Right lobe of liver (tissue), 6 donors: Measurements from ENCODE around the gene GRAMD1C. TPM values are rescaled to one million over a fixed set of nuclear protein-coding genes. Genes with fewer than 3 reads are reported as not detected.

Experiments
- ATAC-seq, 4 donors: fragments of 200-7000 bp; cut with Tn5 transposase; one replicate each; pipeline ENCODE4 v1.9.1; 2020; ENCODE audit warnings: mild to moderate bottlenecking in 4 of 4, moderate library complexity in 4 of 4
- DNase-seq, 3 donors: peaks; one replicate each; pipeline ENCODE4 v3.0.0-alpha.2; 2020
- H3K27ac ChIP-seq, 3 donors: fragments of 200-600 bp; one replicate each; pipeline ENCODE4 v1.8.0; 2022
- H3K27me3 ChIP-seq, 2 donors: fragments of 200-600 bp; one replicate each; pipeline ENCODE4 v1.8.0; 2022
- H3K36me3 ChIP-seq, 4 donors: fragments of 200-600 bp; sonication (generic) in 1 of 4; one replicate each; pipeline versions ENCODE4 v1.5.1 to v1.8.0; 2017 to 2022; ENCODE audit warnings: control low read depth in 1 of 4
- H3K4me1 ChIP-seq, 4 donors: fragments of 200-600 bp; sonication (generic) in 1 of 4; one replicate each; pipeline versions ENCODE4 v1.5.1 to v1.8.0; 2017 to 2022; ENCODE audit warnings: control low read depth in 1 of 4
- H3K4me3 ChIP-seq, 3 donors: fragments of 200-600 bp; one replicate each; pipeline ENCODE4 v1.8.0; 2022
- H3K9me3 ChIP-seq, 4 donors: fragments of 200-600 bp; sonication (generic) in 1 of 4; one replicate each; pipeline versions ENCODE4 v1.5.1 to v1.8.0; 2017 to 2022; ENCODE audit warnings: control low read depth in 1 of 4
- POLR2A ChIP-seq: fragments of 450-650 bp; IDR thresholded peaks from one replicate; pipeline ENCODE4 v1.6.1; 2017; ENCODE audit warnings: antibody characterized with exemption, mild to moderate bottlenecking
- WGBS: methylation state at CpG from one replicate; pipeline ENCODE4 v1.1.6; 2018; ENCODE audit warnings: low coverage, low lambda C conversion rate; ENCODE audit not compliant: insufficient coverage; ENCODE audit errors: missing lambda C conversion rate; 5-methylcytosine and 5-hydroxymethylcytosine counted together
- intact Hi-C, 2 donors: fragments of 100-400 bp; cut with DNase I; formaldehyde crosslinking; loops; one replicate each; pipeline versions ENCODE4 v1.11.2 to v1.14.1; 2022
- total RNA-seq, 6 experiments: library from RNA; depleted of rRNA in 2 of 6; stranded (reverse); fragments of >200 nt in 2 of 6; fragmentation: NEBNext Ultra II Directional in 3 of 6; extraction: Animal tissue kit (Norgen Biotek cat#: 25700) in 3 of 6; gene quantifications; one replicate each; pipeline versions ENCODE4 v1.1.0 to v1.2.4, GENCODE V29; 2016 to 2023
- TF ChIP-seq, protein P1 (sequence below), 4 donors: fragments of 200-600 bp in 3 of 4; fragments of 450-650 bp in 1 of 4; IDR thresholded peaks; one replicate each; pipeline versions ENCODE4 v1.5.1 to v1.8.0; 2016 to 2022; ENCODE audit warnings: antibody characterized with exemption in 4 of 4, mild to moderate bottlenecking in 2 of 4
- donor health status: DM: no; HTN: yes; CAD: no.
- donor health status: DM: no; HTN: no; CAD: no.
- donor health status: DM: no; HTN: no; CAD: no.
- donor health status: DM: no; HTN: yes; CAD: no.
- donor health status: DM: no; HTN: yes; CAD: no.

GRAMD1C gene
- total RNA-seq, 6 experiments from 2014 or later = 7.6 to 16.9 (median 11.1) TPM

DNA sequence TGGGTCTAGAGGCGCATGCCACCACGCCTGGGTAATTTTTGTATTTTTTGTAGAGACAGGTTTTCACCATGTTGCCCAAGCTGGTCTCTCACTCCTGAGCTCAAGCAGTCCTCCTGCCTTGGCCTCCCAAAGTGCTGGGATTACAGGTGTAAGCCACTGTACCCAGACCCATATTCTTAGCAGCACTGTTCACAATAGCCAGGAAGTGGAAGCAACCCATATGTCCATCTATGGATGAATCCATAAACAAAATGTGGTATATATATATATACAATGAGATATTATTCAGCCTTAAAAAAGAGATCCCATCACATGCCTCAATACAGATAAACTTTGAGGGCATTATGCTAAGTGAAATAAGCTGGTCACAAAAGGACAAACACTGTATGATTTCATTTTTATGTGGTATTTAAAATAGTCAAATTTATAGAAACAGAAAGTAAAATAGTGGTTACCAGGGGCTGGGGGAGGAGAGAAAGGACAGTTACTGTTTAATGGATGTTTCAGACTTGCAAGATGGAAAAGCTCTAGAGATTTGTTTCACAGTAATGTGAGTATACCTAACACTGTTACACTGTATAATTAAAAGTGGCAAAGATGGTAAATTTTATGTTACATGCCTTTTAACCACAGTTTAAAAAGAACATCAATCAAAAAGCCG, 35.7 kb upstream of the GRAMD1C start:
- H3K27me3 ChIP-seq = no peaks in the 10 kb centered on the region
- ATAC-seq (no peak), DNase-seq (no peak)
- TF ChIP-seq, protein P1, sequence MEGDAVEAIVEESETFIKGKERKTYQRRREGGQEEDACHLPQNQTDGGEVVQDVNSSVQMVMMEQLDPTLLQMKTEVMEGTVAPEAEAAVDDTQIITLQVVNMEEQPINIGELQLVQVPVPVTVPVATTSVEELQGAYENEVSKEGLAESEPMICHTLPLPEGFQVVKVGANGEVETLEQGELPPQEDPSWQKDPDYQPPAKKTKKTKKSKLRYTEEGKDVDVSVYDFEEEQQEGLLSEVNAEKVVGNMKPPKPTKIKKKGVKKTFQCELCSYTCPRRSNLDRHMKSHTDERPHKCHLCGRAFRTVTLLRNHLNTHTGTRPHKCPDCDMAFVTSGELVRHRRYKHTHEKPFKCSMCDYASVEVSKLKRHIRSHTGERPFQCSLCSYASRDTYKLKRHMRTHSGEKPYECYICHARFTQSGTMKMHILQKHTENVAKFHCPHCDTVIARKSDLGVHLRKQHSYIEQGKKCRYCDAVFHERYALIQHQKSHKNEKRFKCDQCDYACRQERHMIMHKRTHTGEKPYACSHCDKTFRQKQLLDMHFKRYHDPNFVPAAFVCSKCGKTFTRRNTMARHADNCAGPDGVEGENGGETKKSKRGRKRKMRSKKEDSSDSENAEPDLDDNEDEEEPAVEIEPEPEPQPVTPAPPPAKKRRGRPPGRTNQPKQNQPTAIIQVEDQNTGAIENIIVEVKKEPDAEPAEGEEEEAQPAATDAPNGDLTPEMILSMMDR (IDR thresholded peaks at IDR 0.05) = no peak
- no peak for TF ChIP-seq POLR2A
- 94% methylated on average over 3 of the region's 3 CpGs for WGBS
- H3K36me3 ChIP-seq = peaks cover 8 to 73% (median 21%) of the 10 kb centered on the region in 4 donors
- H3K27ac ChIP-seq = no peak overlapping the region
- H3K4me3 ChIP-seq = no peak overlapping the region
- no peaks in the 10 kb centered on the region for H3K4me1 ChIP-seq
- H3K9me3 ChIP-seq = no peaks in the 10 kb centered on the region
- intact Hi-C loops = no loop called here

DNA sequence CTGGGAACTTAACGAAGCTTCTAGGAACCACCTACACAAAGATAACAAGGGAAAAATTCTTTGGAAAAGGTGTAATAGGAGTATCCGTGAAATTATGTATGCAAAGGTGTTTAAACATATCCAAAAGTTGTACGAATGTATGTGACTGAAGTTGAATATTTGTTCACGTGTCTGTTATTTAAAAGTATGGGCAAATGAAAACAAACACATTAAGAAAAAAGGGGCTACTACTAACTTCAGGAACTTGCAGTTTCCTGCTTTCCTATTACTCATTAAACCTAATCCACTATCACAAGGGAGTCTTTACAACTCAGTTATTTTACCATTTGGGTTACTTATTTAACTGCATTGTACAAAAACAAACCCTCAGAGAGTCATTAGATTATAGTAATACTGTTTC, 33.9 kb upstream of the GRAMD1C start:
- Histone ChIP-seq H3K27me3 (no peaks in the 10 kb centered on the region), H3K36me3 (peaks cover 2 to 64% (median 12%) of the 10 kb centered on the region in 4 donors), H3K4me1 (no peaks in the 10 kb centered on the region), H3K27ac (no peak overlapping the region), H3K9me3 (no peaks in the 10 kb centered on the region), H3K4me3 (no peak overlapping the region)
- DNase-seq (no peak), ATAC-seq (no peak)
- WGBS = 68% methylated on average over 4 of the region's 4 CpGs
- intact Hi-C loops = no loop called here
- TF ChIP-seq, protein P1 (IDR thresholded peaks at IDR 0.05) = no peak
- TF ChIP-seq POLR2A = no peak

DNA sequence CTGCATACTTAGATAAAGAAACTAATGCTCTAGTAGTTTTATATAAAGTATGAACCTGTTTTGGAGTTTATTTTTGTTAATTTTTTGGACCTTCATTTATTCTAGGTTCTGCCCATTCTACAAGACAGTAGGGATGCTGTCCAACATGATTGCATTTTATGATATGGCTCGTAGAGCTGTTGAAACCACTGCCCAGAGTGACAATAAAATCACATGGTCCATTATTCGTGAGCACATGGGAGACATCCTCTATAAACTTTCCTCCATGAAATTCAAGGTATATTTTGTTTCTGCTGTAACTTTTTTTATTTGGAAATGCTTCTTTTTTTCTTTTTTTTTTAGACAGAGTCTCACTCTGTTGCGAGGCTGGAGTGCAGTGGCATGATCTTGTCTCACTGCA, 33.3 kb upstream of the GRAMD1C start:
- intact Hi-C loops = no loop called here
- Histone ChIP-seq H3K9me3 (no peaks in the 10 kb centered on the region), H3K4me3 (no peak overlapping the region), H3K27ac (no peak overlapping the region), H3K27me3 (no peaks in the 10 kb centered on the region), H3K36me3 (peaks cover 2 to 61% (median 12%) of the 10 kb centered on the region in 4 donors), H3K4me1 (no peaks in the 10 kb centered on the region)
- ATAC-seq (no peak), DNase-seq (no peak)
- TF ChIP-seq POLR2A = no peak
- TF ChIP-seq, protein P1 (IDR thresholded peaks at IDR 0.05) = no peak
- 93% methylated on average over 3 of the region's 3 CpGs for WGBS

DNA sequence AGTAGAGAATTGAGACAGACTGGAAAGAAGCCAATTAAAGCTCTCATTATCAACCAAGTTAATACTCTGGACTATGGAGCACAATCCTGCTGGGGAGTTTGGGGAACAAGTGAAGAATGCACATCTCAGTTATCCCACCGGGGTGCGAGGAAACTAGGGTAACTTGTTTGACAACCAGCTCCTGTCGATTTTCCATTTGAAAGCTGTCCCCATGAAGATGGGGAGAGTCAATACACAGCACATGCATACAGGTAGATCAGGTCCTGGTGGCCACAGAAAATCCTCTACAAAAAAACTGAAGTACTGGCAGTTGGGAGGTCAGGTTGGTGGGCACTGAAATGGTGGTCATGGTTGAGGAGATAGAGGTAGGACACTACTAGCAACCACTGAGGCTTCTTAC, 25.7 kb upstream of the GRAMD1C start:
- Histone ChIP-seq H3K4me3 (no peak overlapping the region), H3K4me1 (no peaks in the 10 kb centered on the region), H3K36me3 (peaks cover 0 to 23% (median 0%) of the 10 kb centered on the region in 4 donors), H3K27me3 (no peaks in the 10 kb centered on the region), H3K27ac (no peak overlapping the region), H3K9me3 (no peaks in the 10 kb centered on the region)
- intact Hi-C loops = no loop called here
- TF ChIP-seq, protein P1 (IDR thresholded peaks at IDR 0.05) = no peak
- TF ChIP-seq POLR2A = no peak
- no peak for ATAC-seq
- no peak for DNase-seq
- 86% methylated on average over 3 of the region's 3 CpGs for WGBS
